IMR-90 (cell line): Measurements from ENCODE around the gene MAGI2.
A peak's percentile ranks its signal among the peaks of the same experiment; 100 is the strongest.

ENCODE experiments used
- CEBPB ChIP-seq: IDR thresholded peaks from 2 replicates; pipeline ENCODE4 v1.6.1; 2012; ENCODE audit warnings: low read depth, low read length, improper control_type of control experiment
- CTCF ChIP-seq: conservative IDR thresholded peaks from 2 replicates; pipeline ENCODE4 v1.5.1; 2012; ENCODE audit warnings: mild to moderate bottlenecking, low read depth, low read length, improper control_type of control experiment
- MAZ ChIP-seq: IDR thresholded peaks from 2 replicates; pipeline ENCODE4 v1.6.1; 2012; ENCODE audit warnings: low read depth, mild to moderate bottlenecking, low read length, improper control_type of control experiment, moderate library complexity, borderline replicate concordance
- MXI1 ChIP-seq: IDR thresholded peaks from 2 replicates; pipeline ENCODE4 v1.6.1; 2012; ENCODE audit warnings: low read depth, mild to moderate bottlenecking, low read length, moderate library complexity, borderline replicate concordance
- POLR2A ChIP-seq: IDR thresholded peaks from 2 replicates; pipeline ENCODE4 v1.6.1; 2012; ENCODE audit warnings: mild to moderate bottlenecking, low read depth, low read length
- RAD21 ChIP-seq: IDR thresholded peaks from 2 replicates; pipeline ENCODE4 v1.6.1; 2012; ENCODE audit warnings: low read length, improper control_type of control experiment
- RFX5 ChIP-seq: IDR thresholded peaks from 2 replicates; pipeline ENCODE4 v1.8.0; 2012; ENCODE audit warnings: low read depth, mild to moderate bottlenecking, low read length, moderate library complexity
- USF2 ChIP-seq: fragments of 150-350 bp; IDR thresholded peaks from 2 replicates; pipeline ENCODE4 v1.6.1; 2017; ENCODE audit warnings: mild to moderate bottlenecking, antibody characterized with exemption, low read length, low read depth
- TF ChIP-seq, protein P1 (sequence below): fragments of 150-350 bp; IDR thresholded peaks from 2 replicates; pipeline ENCODE4 v1.6.1; 2016; ENCODE audit warnings: low read depth, mild to moderate bottlenecking, low read length, moderate library complexity, borderline replicate concordance

- no peak for TF ChIP-seq CTCF
- no peak for TF ChIP-seq POLR2A
- no peak for TF ChIP-seq RAD21
- no peak for TF ChIP-seq RFX5
- TF ChIP-seq USF2 = no peak
- TF ChIP-seq, protein P1, sequence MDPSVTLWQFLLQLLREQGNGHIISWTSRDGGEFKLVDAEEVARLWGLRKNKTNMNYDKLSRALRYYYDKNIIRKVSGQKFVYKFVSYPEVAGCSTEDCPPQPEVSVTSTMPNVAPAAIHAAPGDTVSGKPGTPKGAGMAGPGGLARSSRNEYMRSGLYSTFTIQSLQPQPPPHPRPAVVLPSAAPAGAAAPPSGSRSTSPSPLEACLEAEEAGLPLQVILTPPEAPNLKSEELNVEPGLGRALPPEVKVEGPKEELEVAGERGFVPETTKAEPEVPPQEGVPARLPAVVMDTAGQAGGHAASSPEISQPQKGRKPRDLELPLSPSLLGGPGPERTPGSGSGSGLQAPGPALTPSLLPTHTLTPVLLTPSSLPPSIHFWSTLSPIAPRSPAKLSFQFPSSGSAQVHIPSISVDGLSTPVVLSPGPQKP = no peak
- TF ChIP-seq MXI1 = no peak
- TF ChIP-seq MAZ = no peak
- 0 out of 2 replicates have a peak, but pooled peaks have one; percentile 6 for TF ChIP-seq CEBPB
Measured at GRCh38 chr7:79458796-79459195, 5.3 kb upstream of the MAGI2 start.
